DND-41 (cell line): Measurements from ENCODE around the gene MLYCD.

ENCODE experiments used
- ATAC-seq: fragments of 200-7000 bp; cut with Tn5 transposase; 3 replicates; pipeline ENCODE4 v1.9.1; 2021; ENCODE audit warnings: low read depth; ENCODE audit not compliant: insufficient read depth
- DNase-seq: peaks from one replicate; pipeline ENCODE4 v3.0.0-alpha.2; 2020
- H2AFZ ChIP-seq: 2 replicates; pipeline ENCODE4 v1.6.0; 2012; ENCODE audit warnings: low read depth, low read length
- H3K27ac ChIP-seq: 2 replicates; pipeline ENCODE4 v1.5.1; 2012; ENCODE audit warnings: low read length, inconsistent platforms
- H3K27me3 ChIP-seq: fragments of 200-600 bp; sonication (generic); 2 replicates; pipeline ENCODE4 v1.6.0; 2012; ENCODE audit warnings: low read length, mild to moderate bottlenecking, inconsistent platforms; ENCODE audit not compliant: insufficient read depth, poor library complexity
- H3K36me3 ChIP-seq: 2 replicates; pipeline ENCODE4 v1.5.1; 2012; ENCODE audit warnings: low read length, inconsistent platforms; ENCODE audit not compliant: insufficient read depth
- H3K4me1 ChIP-seq: 2 replicates; pipeline ENCODE4 v1.5.1; 2012; ENCODE audit warnings: mild to moderate bottlenecking, low read length; ENCODE audit not compliant: insufficient read depth
- H3K4me2 ChIP-seq: 2 replicates; pipeline ENCODE4 v1.6.0; 2012; ENCODE audit warnings: mild to moderate bottlenecking, moderate library complexity, low read length, inconsistent platforms; ENCODE audit not compliant: insufficient read depth
- H3K4me3 ChIP-seq, 2 experiments: fragments of 200-600 bp in 1 of 2; shearing (Covaris generic) in 1 of 2; 2 replicates each; pipeline ENCODE4 v1.5.1; 2012 to 2016; ENCODE audit warnings: inconsistent platforms in 2 of 2, low read length in 2 of 2, mild to moderate bottlenecking in 2 of 2, low read depth in 1 of 2, moderate library complexity in 1 of 2
- H3K79me2 ChIP-seq: 2 replicates; pipeline ENCODE4 v1.6.0; 2012; ENCODE audit warnings: low read length, inconsistent platforms; ENCODE audit not compliant: insufficient read depth
- H3K9ac ChIP-seq: 2 replicates; pipeline ENCODE4 v1.6.0; 2012; ENCODE audit warnings: low read depth, mild to moderate bottlenecking, inconsistent platforms, low read length, moderate library complexity
- H3K9me3 ChIP-seq: 2 replicates; pipeline ENCODE4 v1.5.1; 2012; ENCODE audit warnings: low read length, moderate library complexity, mild to moderate bottlenecking, inconsistent platforms; ENCODE audit not compliant: insufficient read depth, severe bottlenecking
- H4K20me1 ChIP-seq: 2 replicates; pipeline ENCODE4 v1.6.0; 2012; ENCODE audit warnings: low read length; ENCODE audit not compliant: insufficient read depth
- CTCF ChIP-seq: IDR thresholded peaks from 2 replicates; pipeline ENCODE4 v1.5.1; 2012; ENCODE audit warnings: borderline replicate concordance, low read length, moderate library complexity, mild to moderate bottlenecking; ENCODE audit not compliant: poor library complexity, severe bottlenecking; ENCODE audit errors: extremely low read depth
- EZH2 ChIP-seq: IDR thresholded peaks from 3 replicates; pipeline ENCODE4 v1.6.1; 2012; ENCODE audit warnings: borderline replicate concordance, low read depth, mild to moderate bottlenecking, moderate library complexity, low read length, inconsistent platforms; ENCODE audit not compliant: severe bottlenecking

Gene MLYCD

GRCh38 chr16:83928341-83929055 is 29.6 kb downstream of the MLYCD start:
- Histone ChIP-seq H3K9ac (no peak overlapping the region), H3K27ac (no peak overlapping the region), H4K20me1 (no peaks in the 10 kb centered on the region; the same call in 1 of the 2 replicates), H3K4me2 (no peak overlapping the region), H3K36me3 (no peaks in the 10 kb centered on the region), H3K4me3 (no peak overlapping the region), H3K27me3 (no peaks in the 10 kb centered on the region), H3K4me1 (no peaks in the 10 kb centered on the region), H3K79me2 (no peaks in the 10 kb centered on the region), H3K9me3 (no peaks in the 10 kb centered on the region), H2AFZ (no peak overlapping the region)
- no peak for ATAC-seq
- no peak for DNase-seq
- no peak for TF ChIP-seq EZH2

GRCh38 chr16:83929811-83930555 is 31.1 kb downstream of the MLYCD start:
- no peaks in the 10 kb centered on the region for H4K20me1 ChIP-seq
- no peaks in the 10 kb centered on the region for H3K4me1 ChIP-seq
- H3K27ac ChIP-seq = no peak overlapping the region
- no peaks in the 10 kb centered on the region for H3K36me3 ChIP-seq
- no peak for DNase-seq
- TF ChIP-seq CTCF = no peak
- TF ChIP-seq EZH2 = no peak
- no peak overlapping the region for H3K4me2 ChIP-seq
- H2AFZ ChIP-seq = no peak overlapping the region
- H3K4me3 ChIP-seq = no peak overlapping the region
- H3K79me2 ChIP-seq = no peaks in the 10 kb centered on the region
- H3K9ac ChIP-seq = no peak overlapping the region
- ATAC-seq = no peak
- H3K9me3 ChIP-seq = no peaks in the 10 kb centered on the region
- no peaks in the 10 kb centered on the region for H3K27me3 ChIP-seq

- no peaks in the 10 kb centered on the region for H3K9me3 ChIP-seq
- H3K4me2 ChIP-seq = no peak overlapping the region
- H3K9ac ChIP-seq = no peak overlapping the region
- H4K20me1 ChIP-seq = no peaks in the 10 kb centered on the region
- no peak for DNase-seq
- ATAC-seq = no peak
- no peak overlapping the region for H2AFZ ChIP-seq
- H3K27ac ChIP-seq = no peak overlapping the region
- no peaks in the 10 kb centered on the region for H3K4me1 ChIP-seq
- no peak overlapping the region for H3K4me3 ChIP-seq
- H3K27me3 ChIP-seq = no peaks in the 10 kb centered on the region
- H3K79me2 ChIP-seq = no peaks in the 10 kb centered on the region
- TF ChIP-seq EZH2 = no peak
- TF ChIP-seq CTCF = no peak
- no peaks in the 10 kb centered on the region for H3K36me3 ChIP-seq
Observed at GRCh38 chr16:83930730-83931500, 32.0 kb downstream of the MLYCD start.
